Mesothelial cell of epicardium (in vitro differentiated cells): ENCODE data around the gene MYO5A. TPM values are rescaled to one million over a fixed set of nuclear protein-coding genes. Genes with fewer than 3 reads are reported as not detected.
"Not testable (repeated sequence)": the region's sequence is repeated elsewhere in the genome, so short reads cannot be mapped to it uniquely, and the experiment has no call there.

ENCODE experiments used
- DNase-seq, 2 experiments: peaks; one replicate each; pipeline ENCODE4 v3.0.0; 2021; ENCODE audit warnings: low spot score in 2 of 2; ENCODE audit not compliant: unreplicated experiment in 2 of 2
- H3K27ac Mint-ChIP-seq: 2 replicates; pipeline ENCODE4 v1.8.0; 2021; ENCODE audit warnings: mixed read lengths
- H3K27me3 Mint-ChIP-seq: 2 replicates; pipeline ENCODE4 v1.8.0; 2021; ENCODE audit warnings: low read depth, mixed read lengths
- H3K36me3 Mint-ChIP-seq: 2 replicates; pipeline ENCODE4 v1.8.0; 2021; ENCODE audit warnings: mixed read lengths
- H3K4me1 Mint-ChIP-seq: 2 replicates; pipeline ENCODE4 v1.8.0; 2021; ENCODE audit warnings: mixed read lengths
- H3K4me3 Mint-ChIP-seq: 2 replicates; pipeline ENCODE4 v1.8.0; 2021; ENCODE audit warnings: mild to moderate bottlenecking, moderate library complexity, mixed read lengths
- H3K9me3 Mint-ChIP-seq: 2 replicates; pipeline ENCODE4 v1.8.0; 2021; ENCODE audit warnings: mixed read lengths
- CTCF ChIP-seq: fragments of 200-600 bp; sonication (generic); IDR thresholded peaks from one replicate; pipeline ENCODE4 v1.5.0; 2021; ENCODE audit warnings: antibody characterized with exemption; ENCODE audit not compliant: unreplicated experiment
- total RNA-seq: library from RNA; stranded (reverse); gene quantifications from 3 replicates; pipeline ENCODE4 v1.2.1, GENCODE V29; 2021

The MYO5A gene
- 13.7 to 15.3 TPM (median 14.4 TPM) in 3 replicates for total RNA-seq

DNA sequence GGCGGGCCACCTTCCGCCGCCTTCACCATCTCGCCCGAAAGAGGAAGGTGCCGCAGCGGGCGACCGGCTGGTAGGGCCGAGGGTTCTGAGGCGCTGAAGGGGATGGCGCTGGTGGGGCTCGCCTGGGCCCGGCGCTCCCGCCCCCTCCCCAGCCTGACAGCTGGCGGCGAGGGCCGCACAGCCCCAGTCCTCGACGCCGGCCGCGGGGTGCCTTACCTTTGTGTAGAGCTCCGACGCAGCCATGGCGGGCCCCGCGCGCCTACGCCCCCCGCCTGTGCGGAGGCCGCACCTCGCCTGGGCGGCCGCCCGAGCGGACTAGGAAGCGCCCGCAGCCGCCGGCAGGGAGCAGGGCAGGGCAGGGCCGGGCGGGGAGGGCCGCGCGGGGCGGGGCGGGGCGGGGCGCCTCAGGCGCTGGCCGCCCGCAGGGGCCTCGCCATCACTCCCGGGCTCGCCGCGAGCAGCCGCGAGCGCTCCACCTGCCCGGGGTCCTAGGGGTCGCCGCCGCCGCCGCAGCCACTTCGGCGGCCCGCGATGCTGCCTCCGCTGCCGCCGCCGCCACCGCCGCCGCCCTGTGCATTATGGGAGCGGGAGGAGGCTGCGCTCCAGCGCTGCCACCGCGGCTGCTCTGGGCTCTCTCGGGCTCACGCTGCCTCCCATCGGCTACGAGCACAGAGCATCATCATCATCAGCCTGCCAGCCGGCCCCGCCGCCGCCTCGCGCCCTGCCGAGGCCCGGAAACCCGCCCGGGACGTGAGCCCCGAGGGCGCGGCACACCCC, at the start of gene MYO5A:
Gene MYO5A, minus strand, starts transcription at position 317 of the 777 bp plus-strand sequence. Its CDS starts 74 bp downstream, at position 243.
- peak; percentile 46 to 67 for DNase-seq
- peaks cover 55% of the 10 kb centered on the region for H3K27me3 Mint-ChIP-seq
- no peak for TF ChIP-seq CTCF
- H3K4me1 Mint-ChIP-seq: peaks cover 11% of the 10 kb centered on the region
- H3K9me3 Mint-ChIP-seq: no peaks in the 10 kb centered on the region
- peak within 1 kb of the TSS; percentile 48 for H3K27ac Mint-ChIP-seq
- H3K36me3 Mint-ChIP-seq: no peaks in the 10 kb centered on the region
- peak within 1 kb of the TSS; percentile 83 for H3K4me3 Mint-ChIP-seq

DNA sequence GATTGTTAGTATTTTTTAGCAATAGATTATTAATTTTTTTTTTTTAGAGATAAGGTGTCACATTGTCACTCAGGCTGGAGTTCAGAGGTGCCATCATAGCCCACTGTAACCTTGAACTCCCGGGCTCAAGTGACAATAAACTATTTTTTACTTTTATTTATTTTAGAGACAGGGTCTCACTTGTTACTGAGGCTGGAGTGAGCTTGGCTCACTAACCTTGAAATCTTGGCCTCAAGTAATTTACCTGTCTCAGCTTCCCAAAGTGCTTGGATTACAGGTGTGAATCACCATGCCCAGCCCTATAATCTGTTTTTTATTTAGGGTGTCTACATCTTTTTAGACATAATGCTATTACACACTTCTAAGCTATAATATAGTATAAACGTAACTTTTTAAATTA, 48.0 kb upstream of the MYO5A start:
- H3K27me3 Mint-ChIP-seq: peaks cover 2% of the 10 kb centered on the region
- peaks cover 12% of the 10 kb centered on the region for H3K9me3 Mint-ChIP-seq
- peaks cover 7% of the 10 kb centered on the region for H3K36me3 Mint-ChIP-seq

GRCh38 chr15:52575573-52575972, 46.9 kb upstream of the MYO5A start:
- peaks cover 12% of the 10 kb centered on the region for H3K9me3 Mint-ChIP-seq
- not testable (repeated sequence) for H3K27me3 Mint-ChIP-seq, DNase-seq, H3K36me3 Mint-ChIP-seq, H3K27ac Mint-ChIP-seq, H3K4me3 Mint-ChIP-seq, H3K4me1 Mint-ChIP-seq

More for the DNA sequence above, 48.0 kb upstream of the MYO5A start:
- TF ChIP-seq CTCF: no peak
- H3K27ac Mint-ChIP-seq: no peak overlapping the region
- no peak overlapping the region for H3K4me3 Mint-ChIP-seq
- H3K4me1 Mint-ChIP-seq: no peaks in the 10 kb centered on the region
- no peak for DNase-seq

- Mint-ChIP-seq H3K9me3 (peaks cover 12% of the 10 kb centered on the region), H3K27me3 (peaks cover 2% of the 10 kb centered on the region), H3K36me3 (peaks cover 6% of the 10 kb centered on the region), H3K4me3 (no peak overlapping the region), H3K4me1 (no peaks in the 10 kb centered on the region), H3K27ac (no peak overlapping the region)
- DNase-seq: no peak
- TF ChIP-seq CTCF: no peak
These were observed 46.4 kb upstream of the MYO5A start for GRCh38 chr15:52575072-52575471.

DNA sequence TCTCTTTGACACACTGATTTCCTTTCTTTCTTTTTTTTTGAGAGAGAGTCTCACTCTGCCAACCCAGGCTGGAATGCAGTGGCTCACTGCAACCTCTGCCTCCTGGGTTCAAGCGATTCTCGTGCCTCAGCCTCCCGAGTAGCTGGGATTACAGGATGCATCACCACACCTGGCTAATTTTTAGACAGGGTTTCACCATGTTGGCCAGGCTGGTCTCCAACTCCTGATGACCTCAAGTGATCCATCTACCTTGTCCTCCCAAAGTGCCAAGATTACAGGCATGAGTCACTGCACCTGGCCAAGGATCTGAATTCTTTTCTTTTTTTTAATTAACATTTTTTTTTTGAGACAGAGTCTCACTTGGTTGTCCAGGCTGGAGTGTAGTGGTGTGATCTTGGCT, 45.9 kb upstream of the MYO5A start:
- H3K27me3 Mint-ChIP-seq, H3K4me1 Mint-ChIP-seq, H3K4me3 Mint-ChIP-seq, H3K27ac Mint-ChIP-seq, H3K36me3 Mint-ChIP-seq, DNase-seq: not testable (repeated sequence)
- H3K9me3 Mint-ChIP-seq: peaks cover 12% of the 10 kb centered on the region

GRCh38 chr15:52568601-52569585, 40.2 kb upstream of the MYO5A start, which contains the start of gene ARPP19:
Gene ARPP19 (minus strand): TSS chr15:52569030. CDS start chr15:52568892, 138 bp downstream.
- Mint-ChIP-seq H3K27me3 (peaks cover 2% of the 10 kb centered on the region), H3K27ac (peak within 1 kb of the TSS; percentile 99), H3K4me3 (peak within 1 kb of the TSS; percentile 89), H3K4me1 (peaks cover 19% of the 10 kb centered on the region), H3K36me3 (no peaks in the 10 kb centered on the region), H3K9me3 (peaks cover 7% of the 10 kb centered on the region)
- DNase-seq: peak; percentile 54 to 81
- no peak for TF ChIP-seq CTCF
